Stimulated activated naive B cell treated with anti-CD40 and anti-IgM and Interleukin-4, amounts not matched to agents 10 μg/mL and 1 μg/mL and 100 μg/mL, for 72 hours (primary cell): Measurements from ENCODE around the gene ATIC.

Experiments
- ATAC-seq, 2 donors: fragments of 150-1000 bp; cut with Tn5 transposase; replicated peaks; 2 replicates each; pipeline ENCODE4 v1.10.0; 2021; ENCODE audit warnings: moderate library complexity in 1 of 2
- DNase-seq: peaks from one replicate; pipeline ENCODE4 v3.0.0; 2021
- H3K27ac Mint-ChIP-seq: one replicate; pipeline ENCODE4 v1.8.0; 2022; ENCODE audit warnings: mild to moderate bottlenecking, mixed read lengths
- H3K27me3 Mint-ChIP-seq, 2 donors: one replicate each; pipeline ENCODE4 v1.8.0; 2022; ENCODE audit warnings: mixed read lengths in 2 of 2
- H3K36me3 Mint-ChIP-seq, 2 donors: one replicate each; pipeline ENCODE4 v1.8.0; 2022; ENCODE audit warnings: mixed read lengths in 2 of 2, mild to moderate bottlenecking in 1 of 2
- H3K4me1 Mint-ChIP-seq, 2 donors: one replicate each; pipeline ENCODE4 v1.8.0; 2022; ENCODE audit warnings: mixed read lengths in 2 of 2, mild to moderate bottlenecking in 1 of 2
- H3K4me3 Mint-ChIP-seq, 2 donors: one replicate each; pipeline ENCODE4 v1.8.0; 2022; ENCODE audit warnings: mild to moderate bottlenecking in 2 of 2, mixed read lengths in 2 of 2, moderate library complexity in 1 of 2
- H3K9me3 Mint-ChIP-seq, 2 donors: one replicate each; pipeline ENCODE4 v1.8.0; 2022; ENCODE audit warnings: mixed read lengths in 2 of 2, mild to moderate bottlenecking in 1 of 2

Gene ATIC

DNA sequence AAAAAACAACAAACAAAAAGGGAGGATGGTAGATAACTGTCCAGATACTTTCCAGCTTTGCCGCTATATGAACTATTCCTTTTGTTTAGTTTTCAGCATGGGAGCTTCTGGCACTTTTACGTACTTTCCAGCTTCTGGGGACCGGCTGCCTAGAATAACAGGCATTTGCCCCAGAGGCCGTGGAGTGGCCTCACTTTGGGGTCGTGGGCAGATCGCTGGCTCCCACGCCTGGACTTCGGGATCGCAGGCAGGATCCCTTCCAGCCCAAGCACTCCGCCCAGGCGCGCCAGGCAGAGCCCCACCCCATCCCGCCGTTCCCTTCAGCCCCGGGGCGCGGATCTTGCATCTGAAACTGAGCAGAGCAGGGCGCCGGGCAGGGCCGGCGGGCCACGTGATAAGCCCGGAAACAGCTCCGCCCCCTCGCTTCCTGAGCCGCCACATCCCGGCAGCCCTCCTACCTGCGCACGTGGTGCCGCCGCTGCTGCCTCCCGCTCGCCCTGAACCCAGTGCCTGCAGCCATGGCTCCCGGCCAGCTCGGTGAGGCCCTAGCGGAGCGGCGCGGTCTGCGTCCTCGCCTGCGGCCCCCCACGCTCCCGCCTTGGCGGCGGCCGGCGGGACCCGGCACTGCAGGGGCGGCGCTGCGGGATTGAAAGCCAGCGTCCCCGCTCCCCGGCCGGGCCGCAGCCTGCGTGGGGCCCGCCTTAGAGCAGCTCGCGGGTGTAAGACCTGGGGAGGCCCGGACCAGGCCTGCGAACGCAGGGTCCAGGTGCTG lies at the start of gene ATIC:
Gene ATIC, plus strand, starts transcription at position 435 of the 772 bp plus-strand sequence. Its CDS starts 84 bp downstream, at position 519.
- H3K4me3 Mint-ChIP-seq, result peak within 1 kb of the TSS; percentile 90 to 91
- no peaks in the 10 kb centered on the region for H3K27me3 Mint-ChIP-seq
- peak; percentile 90 for DNase-seq
- peak; percentile 98 to 99 for ATAC-seq
- H3K4me1 Mint-ChIP-seq, result peaks cover 14 to 27% of the 10 kb centered on the region in 2 donors
- peak within 1 kb of the TSS; percentile 93 for H3K27ac Mint-ChIP-seq
- H3K36me3 Mint-ChIP-seq, result peaks cover 23 to 33% of the 10 kb centered on the region in 2 donors
- no peaks in the 10 kb centered on the region for H3K9me3 Mint-ChIP-seq

DNA sequence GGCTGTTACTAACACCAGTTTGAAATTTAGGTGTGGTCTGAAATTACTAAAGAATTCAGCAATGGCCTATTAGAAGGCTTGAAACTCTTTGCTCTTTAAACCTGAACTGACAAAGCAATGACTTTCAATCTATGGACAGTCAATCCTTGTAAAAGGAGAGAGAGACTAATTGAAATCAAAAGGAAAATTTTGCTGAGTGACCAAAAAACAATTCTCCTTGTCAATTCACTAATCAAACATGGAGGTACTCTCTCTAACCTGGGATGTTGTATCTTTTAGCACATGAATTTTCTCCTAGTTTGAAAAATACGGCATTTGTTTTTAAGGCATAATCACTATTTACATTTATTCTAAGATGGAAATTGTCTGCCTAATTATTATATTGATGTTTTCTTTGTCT lies 49.6 kb upstream of the ATIC start:
- no peak overlapping the region for H3K27ac Mint-ChIP-seq
- no peak overlapping the region for H3K4me3 Mint-ChIP-seq
- no peaks in the 10 kb centered on the region for H3K4me1 Mint-ChIP-seq
- DNase-seq (no peak), ATAC-seq (no peak)
- H3K9me3 Mint-ChIP-seq, result no peaks in the 10 kb centered on the region
- peaks cover 0 to 5% of the 10 kb centered on the region in 2 donors for H3K27me3 Mint-ChIP-seq
- no peaks in the 10 kb centered on the region for H3K36me3 Mint-ChIP-seq

DNA sequence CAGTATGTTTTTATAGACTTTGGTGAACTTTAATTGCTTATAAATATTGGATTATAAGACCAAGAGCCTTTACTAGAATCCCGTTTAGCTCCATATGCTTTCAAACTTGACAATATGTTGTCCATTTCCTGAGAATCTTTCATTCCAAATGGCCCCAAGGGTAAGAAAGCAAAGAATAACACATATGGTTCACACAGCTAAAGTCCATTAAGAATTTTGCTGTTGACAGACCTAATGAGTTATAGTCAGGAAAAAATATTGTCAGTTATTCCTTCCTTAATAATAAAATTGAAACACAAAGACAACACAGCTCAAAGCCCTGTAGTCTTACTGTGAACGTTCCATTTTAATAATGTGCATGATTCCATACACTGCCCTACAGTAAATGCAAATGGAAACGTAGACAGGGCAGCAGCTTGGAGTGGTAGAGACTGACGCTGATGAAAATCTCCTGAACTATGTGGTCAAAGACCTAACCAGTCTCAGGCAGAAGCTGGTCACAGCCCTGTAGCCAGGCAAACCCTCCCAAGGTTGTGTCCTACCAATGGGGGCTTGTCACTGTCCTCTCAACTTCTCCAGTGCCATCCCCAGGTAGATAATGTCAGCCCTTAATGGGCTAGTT lies 49.0 kb upstream of the ATIC start:
- H3K27me3 Mint-ChIP-seq, result peaks cover 4 to 9% of the 10 kb centered on the region in 2 donors
- ATAC-seq, result no peak
- peaks cover 0 to 3% of the 10 kb centered on the region in 2 donors for H3K36me3 Mint-ChIP-seq
- H3K27ac Mint-ChIP-seq, result no peak overlapping the region
- no peaks in the 10 kb centered on the region for H3K4me1 Mint-ChIP-seq
- no peak for DNase-seq
- H3K9me3 Mint-ChIP-seq, result peaks cover 0 to 3% of the 10 kb centered on the region in 2 donors
- H3K4me3 Mint-ChIP-seq, result no peak overlapping the region

DNA sequence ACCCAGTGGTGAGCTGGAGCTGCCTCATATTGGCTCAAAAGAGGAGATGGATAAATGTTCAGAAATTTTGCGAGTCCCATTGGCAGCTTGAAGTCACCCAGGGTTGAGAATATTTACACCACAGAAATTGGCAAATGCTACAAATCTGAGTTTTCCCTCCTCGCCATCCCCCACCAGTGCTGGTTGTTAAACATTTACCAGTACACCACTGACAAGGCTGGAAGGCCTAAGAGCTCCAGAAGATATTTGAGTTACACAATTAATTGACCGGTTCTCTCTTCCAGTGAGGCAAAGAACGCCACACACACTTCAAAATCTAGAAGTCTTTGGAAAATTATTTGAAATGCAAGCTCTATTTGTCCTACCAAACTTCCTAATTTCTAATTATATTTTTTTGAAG lies 47.5 kb upstream of the ATIC start:
- Mint-ChIP-seq H3K27ac (no peak overlapping the region), H3K4me1 (no peaks in the 10 kb centered on the region), H3K36me3 (peaks cover 0 to 3% of the 10 kb centered on the region in 2 donors), H3K4me3 (no peak overlapping the region), H3K9me3 (peaks cover 0 to 3% of the 10 kb centered on the region in 2 donors), H3K27me3 (peaks cover 6 to 12% of the 10 kb centered on the region in 2 donors)
- DNase-seq (no peak), ATAC-seq (no peak)

DNA sequence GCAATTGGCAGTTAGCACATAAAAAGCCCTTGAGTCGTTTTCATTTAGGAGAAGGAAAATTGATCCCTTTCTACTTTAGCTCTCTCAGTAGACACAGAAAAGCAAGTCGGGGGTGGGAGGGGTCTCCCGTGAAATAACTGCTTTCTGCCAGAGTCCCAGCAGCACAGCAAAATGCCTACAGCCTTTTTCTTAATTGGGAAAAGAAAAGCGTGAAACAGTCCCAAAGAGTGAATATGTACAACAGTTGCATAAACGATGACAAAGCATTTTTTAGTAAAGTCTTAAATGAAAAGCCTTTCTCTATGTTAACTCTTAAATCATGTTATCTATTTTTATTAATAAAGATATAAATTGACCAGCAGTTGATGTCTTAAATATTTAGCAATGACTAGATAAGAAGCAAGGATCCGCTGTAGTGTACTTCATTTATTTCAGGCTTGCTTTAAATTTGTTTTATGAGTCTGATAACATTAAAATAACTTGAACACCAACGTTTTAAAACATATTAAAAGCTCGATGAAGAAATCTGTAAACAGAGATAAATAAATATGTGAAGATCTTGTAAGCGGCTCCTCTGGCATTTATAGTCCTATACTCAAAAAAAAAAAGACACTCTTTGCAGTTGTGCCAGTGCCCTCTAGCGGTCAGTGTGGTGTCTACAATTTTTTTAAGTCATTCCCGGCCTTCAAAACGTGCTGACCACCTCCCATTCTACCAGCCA lies 42.3 kb upstream of the ATIC start:
- DNase-seq, result peak; percentile 17
- H3K4me3 Mint-ChIP-seq, result no peak overlapping the region
- H3K36me3 Mint-ChIP-seq, result peaks cover 0 to 3% of the 10 kb centered on the region in 2 donors
- H3K27ac Mint-ChIP-seq, result no peak overlapping the region
- H3K27me3 Mint-ChIP-seq, result peaks cover 6 to 7% of the 10 kb centered on the region in 2 donors
- ATAC-seq, result peak in 1 of 2 donors; percentile 49
- H3K4me1 Mint-ChIP-seq, result peaks cover 0 to 5% of the 10 kb centered on the region in 2 donors
- peaks cover 0 to 3% of the 10 kb centered on the region in 2 donors for H3K9me3 Mint-ChIP-seq

DNA sequence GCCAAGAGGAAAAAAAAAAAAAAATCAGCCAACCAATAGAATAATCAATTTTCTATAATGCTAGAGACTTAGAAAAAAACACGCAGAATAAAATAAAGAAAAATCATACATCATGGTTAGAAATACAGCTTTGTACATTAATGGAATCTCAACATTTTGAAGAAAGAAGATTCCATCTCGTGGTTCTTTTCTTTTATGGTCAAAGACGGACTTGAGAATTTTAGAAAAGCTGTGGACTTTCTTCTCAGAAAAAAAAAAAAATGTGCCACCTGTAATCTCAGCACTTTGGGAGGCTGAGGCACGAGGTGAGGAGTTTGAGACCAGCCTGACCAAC lies 41.8 kb upstream of the ATIC start:
- Mint-ChIP-seq H3K27ac (no peak overlapping the region), H3K4me3 (no peak overlapping the region), H3K4me1 (peaks cover 0 to 5% of the 10 kb centered on the region in 2 donors), H3K27me3 (peaks cover 6 to 11% of the 10 kb centered on the region in 2 donors), H3K36me3 (peaks cover 0 to 3% of the 10 kb centered on the region in 2 donors), H3K9me3 (peaks cover 0 to 3% of the 10 kb centered on the region in 2 donors)
- DNase-seq, result no peak
- no peak for ATAC-seq

DNA sequence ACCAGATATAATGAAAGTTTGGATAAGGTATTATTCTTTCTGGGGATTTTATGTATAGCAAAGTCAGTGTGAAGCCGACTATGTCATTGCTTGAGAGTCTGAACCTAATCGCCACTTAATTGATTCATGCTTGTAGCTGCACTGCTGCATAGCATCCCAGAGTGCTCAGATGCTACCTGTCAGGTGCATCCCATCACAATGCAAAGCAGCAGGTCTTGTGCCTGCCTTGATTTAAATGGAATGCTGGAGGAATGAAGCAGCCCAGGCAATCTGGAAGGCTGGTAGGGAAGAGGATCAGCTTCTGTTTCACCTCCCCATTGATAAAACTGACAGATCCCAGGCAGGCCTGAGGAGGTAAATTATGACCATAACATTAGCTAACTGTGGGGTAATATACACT lies 40.4 kb upstream of the ATIC start:
- Mint-ChIP-seq H3K4me1 (peaks cover 0 to 5% of the 10 kb centered on the region in 2 donors), H3K27me3 (peaks cover 6 to 13% of the 10 kb centered on the region in 2 donors), H3K4me3 (no peak overlapping the region), H3K9me3 (peaks cover 0 to 3% of the 10 kb centered on the region in 2 donors), H3K36me3 (peaks cover 0 to 3% of the 10 kb centered on the region in 2 donors), H3K27ac (no peak overlapping the region)
- ATAC-seq (no peak), DNase-seq (no peak)

DNA sequence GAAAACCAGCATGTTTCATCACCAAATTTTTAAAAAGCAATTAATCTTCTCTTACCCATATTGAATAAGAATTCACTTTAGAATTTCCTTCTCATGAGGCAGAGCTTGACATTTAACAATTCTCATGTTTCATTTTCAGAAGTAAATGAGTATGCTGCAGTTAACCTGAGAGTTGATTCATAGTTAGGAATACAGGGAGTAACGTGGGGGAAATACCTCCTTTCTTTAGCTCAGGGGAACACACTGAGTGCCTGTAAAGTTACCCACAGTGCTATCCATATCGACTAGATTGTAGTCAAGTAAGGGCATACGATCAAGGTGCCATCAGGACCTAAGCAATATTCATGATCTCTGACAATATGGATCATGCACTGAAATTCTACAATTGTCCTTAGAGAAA lies 38.9 kb upstream of the ATIC start:
- DNase-seq (no peak), ATAC-seq (no peak)
- Mint-ChIP-seq H3K4me3 (no peak overlapping the region), H3K27ac (no peak overlapping the region), H3K27me3 (peaks cover 1 to 8% of the 10 kb centered on the region in 2 donors), H3K36me3 (no peaks in the 10 kb centered on the region), H3K4me1 (peaks cover 0 to 5% of the 10 kb centered on the region in 2 donors), H3K9me3 (no peaks in the 10 kb centered on the region)

DNA sequence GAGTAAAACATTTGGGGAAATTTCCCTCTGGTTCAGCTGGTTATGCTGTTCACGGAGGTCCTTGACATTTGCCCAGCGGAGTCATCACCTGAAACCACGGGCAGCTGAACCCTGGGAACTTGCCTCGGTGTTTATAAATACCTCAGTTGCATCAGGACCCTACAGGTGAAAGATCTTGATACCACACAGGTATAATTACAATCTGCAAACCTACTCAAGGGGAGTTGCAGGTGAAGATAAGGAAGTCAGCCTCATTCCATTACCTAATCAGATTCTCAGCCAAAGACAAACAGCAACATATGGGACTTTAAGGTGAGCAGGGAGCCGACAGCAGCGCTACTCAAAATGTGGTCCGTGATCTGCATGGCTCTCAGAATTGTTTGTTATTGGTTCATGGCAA lies 37.0 kb upstream of the ATIC start:
- ATAC-seq (no peak), DNase-seq (no peak)
- H3K27me3 Mint-ChIP-seq, result peaks cover 0 to 6% of the 10 kb centered on the region in 2 donors

DNA sequence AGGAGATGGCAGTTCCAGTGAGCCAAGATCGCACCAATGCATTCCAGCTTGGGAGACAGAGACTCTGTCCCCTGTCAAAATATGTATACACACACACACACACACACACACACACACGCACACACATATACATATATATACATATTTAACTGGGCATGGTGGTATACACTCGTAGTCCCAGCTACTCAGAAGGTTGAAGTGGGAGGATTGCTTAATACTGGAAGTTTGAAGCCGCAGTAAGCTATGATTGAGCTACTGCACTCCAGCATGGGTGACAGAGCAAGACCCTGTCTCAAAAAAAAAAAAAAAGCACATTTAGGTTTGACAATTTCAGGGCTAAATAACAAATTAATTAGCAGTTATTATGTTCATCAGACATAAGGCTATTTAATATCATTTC lies 36.0 kb upstream of the ATIC start:
- Mint-ChIP-seq H3K4me1 (peaks cover 5% of the 10 kb centered on the region in 2 donors), H3K36me3 (no peaks in the 10 kb centered on the region), H3K27ac (no peak overlapping the region), H3K9me3 (no peaks in the 10 kb centered on the region), H3K4me3 (no peak overlapping the region), H3K27me3 (peaks cover 0 to 6% of the 10 kb centered on the region in 2 donors)
- DNase-seq (no peak), ATAC-seq (no peak)

More for the DNA sequence above, 37.0 kb upstream of the ATIC start:
- Mint-ChIP-seq H3K27ac (no peak overlapping the region), H3K36me3 (no peaks in the 10 kb centered on the region), H3K4me3 (no peak overlapping the region), H3K9me3 (no peaks in the 10 kb centered on the region), H3K4me1 (peaks cover 0 to 4% of the 10 kb centered on the region in 2 donors)

DNA sequence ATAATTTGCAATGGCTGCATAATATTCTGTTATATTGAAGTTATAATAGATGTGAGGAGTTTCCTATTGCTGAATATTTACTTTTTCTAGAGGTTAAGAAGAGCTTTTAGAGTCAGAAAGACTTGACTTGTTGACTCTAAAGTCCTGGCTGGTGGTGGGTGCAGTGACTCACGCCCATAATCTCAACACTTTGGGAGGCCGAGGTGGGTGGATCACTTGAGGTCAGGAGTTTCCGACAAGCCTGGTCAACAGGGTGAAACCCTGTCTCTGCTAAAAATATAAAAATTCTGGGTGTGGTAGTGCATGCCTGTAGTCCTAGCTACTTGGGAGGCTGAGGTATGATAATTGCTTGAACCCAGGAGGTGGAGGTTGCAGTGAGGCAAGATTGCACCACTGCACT lies 33.9 kb upstream of the ATIC start:
- H3K36me3 Mint-ChIP-seq, result no peaks in the 10 kb centered on the region

DNA sequence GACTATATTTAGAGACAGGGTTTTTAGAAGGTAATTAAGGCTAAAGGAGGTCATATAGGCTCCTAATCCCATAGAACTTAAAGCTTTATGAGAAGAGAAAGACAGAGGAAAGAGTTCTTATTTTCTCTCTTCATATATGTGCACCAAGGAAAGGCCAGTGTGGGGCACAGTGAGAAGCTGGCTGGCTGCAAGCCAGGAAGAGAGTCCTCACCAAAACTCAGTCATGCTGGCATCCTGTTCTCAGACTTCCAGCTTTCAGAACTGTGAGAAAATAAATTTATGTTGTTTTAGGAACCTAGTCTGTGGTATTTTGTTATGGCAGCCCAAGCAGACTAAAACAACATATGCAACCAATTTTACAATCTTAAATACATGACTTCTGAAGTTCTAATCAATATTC lies 31.5 kb upstream of the ATIC start:
- H3K36me3 Mint-ChIP-seq, result no peaks in the 10 kb centered on the region

More for the DNA sequence above, 33.9 kb upstream of the ATIC start:
- Mint-ChIP-seq H3K4me1 (peaks cover 5% of the 10 kb centered on the region in 2 donors), H3K9me3 (no peaks in the 10 kb centered on the region), H3K27ac (no peak overlapping the region), H3K27me3 (peaks cover 0 to 6% of the 10 kb centered on the region in 2 donors), H3K4me3 (no peak overlapping the region)
- ATAC-seq, result no peak
- no peak for DNase-seq

DNA sequence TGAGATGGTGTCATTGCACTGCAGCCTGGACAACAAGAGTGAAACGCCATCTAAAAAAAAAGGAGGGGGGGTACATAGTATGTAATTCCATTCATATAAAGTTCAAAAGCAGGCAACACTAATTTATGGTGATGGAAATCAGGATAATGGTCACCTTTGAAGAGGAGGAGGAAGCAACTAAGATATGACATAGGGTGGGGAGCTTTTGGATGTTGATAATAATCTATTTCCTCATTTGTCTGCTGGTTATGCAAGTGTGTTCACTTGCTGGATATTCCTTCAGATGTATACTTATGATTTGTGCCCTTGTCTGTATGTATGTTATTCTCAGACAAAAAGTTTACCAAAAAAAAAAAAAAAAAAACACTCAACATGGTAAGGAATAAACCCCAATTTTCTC lies 28.6 kb upstream of the ATIC start:
- no peaks in the 10 kb centered on the region for H3K9me3 Mint-ChIP-seq
- peaks cover 5% of the 10 kb centered on the region in 2 donors for H3K4me1 Mint-ChIP-seq
- peaks cover 0 to 4% of the 10 kb centered on the region in 2 donors for H3K27me3 Mint-ChIP-seq
- no peak overlapping the region for H3K4me3 Mint-ChIP-seq
- ATAC-seq (no peak), DNase-seq (no peak)
- no peaks in the 10 kb centered on the region for H3K36me3 Mint-ChIP-seq
- H3K27ac Mint-ChIP-seq, result no peak overlapping the region

More for the DNA sequence above, 31.5 kb upstream of the ATIC start:
- Mint-ChIP-seq H3K4me1 (peaks cover 5% of the 10 kb centered on the region in 2 donors), H3K9me3 (no peaks in the 10 kb centered on the region), H3K27ac (no peak overlapping the region), H3K27me3 (peaks cover 0 to 4% of the 10 kb centered on the region in 2 donors), H3K4me3 (no peak overlapping the region)
- DNase-seq (no peak), ATAC-seq (no peak)

DNA sequence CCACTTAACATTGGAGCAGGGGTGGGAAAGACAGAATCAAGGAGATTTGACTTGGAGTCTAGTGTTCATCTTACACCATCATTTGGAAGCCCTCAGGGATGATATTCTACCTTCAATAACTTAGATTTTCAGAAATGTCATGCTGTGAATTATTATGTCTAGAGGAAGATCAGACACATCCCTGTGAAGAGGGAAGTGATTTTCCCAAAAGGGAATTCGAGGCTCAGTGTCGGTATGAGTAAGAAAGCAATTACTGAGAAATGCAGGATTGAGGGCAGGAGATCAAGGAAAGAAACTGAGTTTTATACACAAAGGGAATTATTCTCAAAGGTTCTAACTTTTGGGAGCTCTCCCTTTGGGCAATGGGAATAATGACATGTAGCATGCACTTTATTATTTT lies 25.6 kb upstream of the ATIC start:
- Mint-ChIP-seq H3K36me3 (no peaks in the 10 kb centered on the region), H3K27me3 (peaks cover 0 to 12% of the 10 kb centered on the region in 2 donors), H3K4me3 (no peak overlapping the region), H3K27ac (no peak overlapping the region), H3K9me3 (no peaks in the 10 kb centered on the region), H3K4me1 (no peaks in the 10 kb centered on the region)
- no peak for DNase-seq
- no peak for ATAC-seq
